Breast epithelium (tissue), 4 donors: ENCODE results near the gene KIF22. TPM values are rescaled to one million over a fixed set of nuclear protein-coding genes. Genes with fewer than 3 reads are reported as not detected.

ENCODE experiments used
- DNase-seq, 2 donors: peaks; one replicate each; pipeline ENCODE4 v3.0.0-alpha.2; 2019; ENCODE audit warnings: low spot score in 2 of 2
- H3K27ac ChIP-seq, 2 donors: fragments of 200-600 bp; sonication (generic) in 1 of 2; one replicate each; pipeline ENCODE4 v1.5.1; 2016 to 2019; ENCODE audit warnings: mild to moderate bottlenecking in 1 of 2
- H3K27me3 ChIP-seq, 2 donors: fragments of 200-600 bp; sonication (generic) in 1 of 2; one replicate each; pipeline versions ENCODE4 v1.5.1 to v1.6.0; 2017 to 2019; ENCODE audit warnings: control low read depth in 1 of 2, mild to moderate bottlenecking in 1 of 2
- H3K36me3 ChIP-seq: fragments of 200-600 bp; one replicate; pipeline ENCODE4 v1.5.1; 2019
- H3K4me1 ChIP-seq, 2 donors: fragments of 200-600 bp; sonication (generic); one replicate each; pipeline ENCODE4 v1.5.1; 2016 to 2019; ENCODE audit warnings: control low read depth in 1 of 2
- H3K4me3 ChIP-seq, 3 donors: fragments of 200-600 bp; sonication (generic); 1 replicate in 2 of 3; 2 replicates in 1 of 3; pipeline ENCODE4 v1.5.1; 2016 to 2019; ENCODE audit warnings: mild to moderate bottlenecking in 3 of 3, moderate library complexity in 2 of 3
- H3K9me3 ChIP-seq, 2 donors: fragments of 200-600 bp; sonication (generic) in 1 of 2; one replicate each; pipeline ENCODE4 v1.5.1; 2016 to 2019; ENCODE audit warnings: control low read depth in 1 of 2
- POLR2A ChIP-seq: fragments of 450-650 bp; IDR thresholded peaks from one replicate; pipeline ENCODE4 v1.6.1; 2016; ENCODE audit warnings: antibody characterized with exemption, mild to moderate bottlenecking, moderate library complexity
- POLR2AphosphoS5 ChIP-seq, 3 donors: sonication (generic); formaldehyde crosslinking; IDR thresholded peaks; one replicate each; pipeline ENCODE4 v1.6.1; 2017; ENCODE audit warnings: antibody characterized with exemption in 3 of 3
- intact Hi-C: fragments of 100-400 bp; cut with DNase I; formaldehyde crosslinking; loops from one replicate; pipeline ENCODE4 v1.15.1; 2023; ENCODE audit warnings: low total_unique reads
- total RNA-seq, 3 donors: library from RNA; depleted of rRNA; stranded (reverse); fragments of >200 nt; gene quantifications; one replicate each; pipeline ENCODE4 v1.1.0, GENCODE V29; 2016
- TF ChIP-seq, protein P1 (sequence below), 3 donors: fragments of 450-650 bp; IDR thresholded peaks; one replicate each; pipeline ENCODE4 v1.5.1; 2016 to 2017; ENCODE audit warnings: antibody characterized with exemption in 3 of 3, mild to moderate bottlenecking in 3 of 3, moderate library complexity in 3 of 3

KIF22 gene
- total RNA-seq, 3 donors from 2014 or later = 16.3 to 50.2 (median 22.3) TPM

DNA sequence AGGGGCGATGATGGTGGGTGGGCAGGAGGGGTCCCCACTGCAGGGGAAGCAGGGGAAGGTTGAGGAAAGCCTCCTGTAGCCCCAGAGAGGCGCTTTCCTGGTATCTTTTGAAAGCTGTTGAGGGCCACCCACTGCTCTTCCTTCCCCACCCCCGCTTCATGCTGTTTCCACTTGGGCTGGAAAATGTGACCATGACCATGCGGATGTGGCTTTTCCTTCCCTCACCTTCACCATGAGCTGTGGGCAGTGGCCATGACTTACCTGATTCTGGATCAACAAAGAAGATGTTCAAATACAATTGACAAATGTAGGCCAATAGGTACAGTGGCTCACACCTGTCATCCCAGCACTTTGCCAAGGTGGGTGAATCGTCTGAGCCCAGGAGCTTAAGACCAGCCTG, 43.5 kb downstream of the KIF22 start:
- no peaks in the 10 kb centered on the region for H3K27me3 ChIP-seq
- DNase-seq = no peak
- no peaks in the 10 kb centered on the region for H3K4me1 ChIP-seq
- no peak overlapping the region for H3K4me3 ChIP-seq
- no peaks in the 10 kb centered on the region for H3K36me3 ChIP-seq
- no peak for TF ChIP-seq POLR2A
- TF ChIP-seq POLR2AphosphoS5 (IDR thresholded peaks at IDR 0.05) = no peak
- TF ChIP-seq, protein P1, sequence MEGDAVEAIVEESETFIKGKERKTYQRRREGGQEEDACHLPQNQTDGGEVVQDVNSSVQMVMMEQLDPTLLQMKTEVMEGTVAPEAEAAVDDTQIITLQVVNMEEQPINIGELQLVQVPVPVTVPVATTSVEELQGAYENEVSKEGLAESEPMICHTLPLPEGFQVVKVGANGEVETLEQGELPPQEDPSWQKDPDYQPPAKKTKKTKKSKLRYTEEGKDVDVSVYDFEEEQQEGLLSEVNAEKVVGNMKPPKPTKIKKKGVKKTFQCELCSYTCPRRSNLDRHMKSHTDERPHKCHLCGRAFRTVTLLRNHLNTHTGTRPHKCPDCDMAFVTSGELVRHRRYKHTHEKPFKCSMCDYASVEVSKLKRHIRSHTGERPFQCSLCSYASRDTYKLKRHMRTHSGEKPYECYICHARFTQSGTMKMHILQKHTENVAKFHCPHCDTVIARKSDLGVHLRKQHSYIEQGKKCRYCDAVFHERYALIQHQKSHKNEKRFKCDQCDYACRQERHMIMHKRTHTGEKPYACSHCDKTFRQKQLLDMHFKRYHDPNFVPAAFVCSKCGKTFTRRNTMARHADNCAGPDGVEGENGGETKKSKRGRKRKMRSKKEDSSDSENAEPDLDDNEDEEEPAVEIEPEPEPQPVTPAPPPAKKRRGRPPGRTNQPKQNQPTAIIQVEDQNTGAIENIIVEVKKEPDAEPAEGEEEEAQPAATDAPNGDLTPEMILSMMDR (IDR thresholded peaks at IDR 0.05) = no peak
- H3K27ac ChIP-seq = no peak overlapping the region
- no peaks in the 10 kb centered on the region for H3K9me3 ChIP-seq
- intact Hi-C loops = no loop called here

DNA sequence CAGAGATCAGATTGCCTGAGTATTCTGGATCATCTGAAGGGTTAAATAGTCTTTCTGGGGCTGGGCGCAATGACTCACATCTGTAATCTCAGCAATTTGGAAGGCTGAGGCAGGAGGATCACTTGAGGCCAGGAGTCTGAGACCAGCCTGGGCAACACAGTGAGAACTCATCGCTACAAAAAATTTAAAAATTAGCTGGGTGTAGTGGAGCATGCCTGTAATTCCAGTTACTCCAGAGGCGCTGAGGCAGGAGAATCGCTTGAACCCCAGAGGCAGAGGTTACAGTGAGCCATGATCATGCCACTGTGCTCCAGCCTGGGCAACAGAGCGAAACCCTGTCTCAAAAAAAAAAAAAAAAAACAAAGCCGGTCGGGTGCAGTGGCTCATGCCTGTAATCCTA, 45.4 kb downstream of the KIF22 start:
- intact Hi-C loops = no loop called here
- no peak for TF ChIP-seq POLR2A
- no peak for TF ChIP-seq POLR2AphosphoS5 (IDR thresholded peaks at IDR 0.05)
- TF ChIP-seq, protein P1 (IDR thresholded peaks at IDR 0.05) = no peak
- no peaks in the 10 kb centered on the region for H3K27me3 ChIP-seq

DNA sequence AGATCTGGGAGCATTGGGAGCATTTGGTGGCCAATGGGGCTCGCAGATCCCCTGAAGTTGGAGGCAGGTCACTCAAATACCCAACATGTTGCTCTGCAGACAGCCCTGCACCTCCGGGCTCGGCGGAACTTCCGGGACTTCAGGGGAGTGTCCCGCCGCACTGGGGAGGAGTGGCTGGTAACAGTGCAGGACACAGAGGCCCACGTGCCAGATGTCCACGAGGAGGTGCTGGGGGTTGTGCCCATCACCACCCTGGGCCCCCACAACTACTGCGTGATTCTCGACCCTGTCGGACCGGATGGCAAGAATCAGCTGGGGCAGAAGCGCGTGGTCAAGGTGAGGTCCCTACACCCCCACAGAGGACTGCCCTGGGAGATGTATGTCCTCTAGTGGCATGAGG, 46.1 kb downstream of the KIF22 start:
- intact Hi-C loops = no loop called here
- H3K27me3 ChIP-seq = no peaks in the 10 kb centered on the region
- TF ChIP-seq, protein P1 (IDR thresholded peaks at IDR 0.05) = no peak
- TF ChIP-seq POLR2A (no peak), POLR2AphosphoS5 (IDR thresholded peaks at IDR 0.05) (no peak)
- H3K4me3 ChIP-seq = no peak overlapping the region
- H3K4me1 ChIP-seq = no peaks in the 10 kb centered on the region
- H3K36me3 ChIP-seq = peaks cover 5% of the 10 kb centered on the region
- H3K27ac ChIP-seq = no peak overlapping the region
- DNase-seq = no peak
- no peaks in the 10 kb centered on the region for H3K9me3 ChIP-seq

More for the DNA sequence above, 45.4 kb downstream of the KIF22 start:
- Histone ChIP-seq H3K27ac (no peak overlapping the region), H3K36me3 (peaks cover 5% of the 10 kb centered on the region), H3K4me3 (no peak overlapping the region), H3K4me1 (no peaks in the 10 kb centered on the region), H3K9me3 (no peaks in the 10 kb centered on the region)
- no peak for DNase-seq

DNA sequence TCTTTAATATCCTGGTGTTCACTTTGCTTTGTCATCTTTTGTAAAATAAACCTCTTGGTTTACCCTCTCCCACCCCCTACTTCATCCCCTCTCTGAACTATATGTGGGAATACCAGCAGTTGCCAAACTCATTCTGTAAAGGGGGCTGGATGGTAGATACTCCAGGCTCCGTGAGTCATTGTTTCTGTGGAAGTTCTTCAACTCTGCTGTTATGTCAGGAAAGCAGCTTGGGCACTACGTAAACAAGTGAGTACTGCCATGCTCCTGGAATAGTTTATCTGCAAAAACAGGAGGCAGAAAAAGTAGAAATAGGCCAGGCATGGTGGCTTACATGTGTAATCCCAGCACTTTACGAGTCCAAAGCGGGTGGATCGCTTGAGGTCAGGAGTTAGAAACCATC, 47.3 kb downstream of the KIF22 start:
- intact Hi-C loops = no loop called here
- TF ChIP-seq POLR2AphosphoS5 (IDR thresholded peaks at IDR 0.05) (no peak), POLR2A (no peak)
- TF ChIP-seq, protein P1 (IDR thresholded peaks at IDR 0.05) = no peak
- H3K36me3 ChIP-seq = peaks cover 5% of the 10 kb centered on the region

DNA sequence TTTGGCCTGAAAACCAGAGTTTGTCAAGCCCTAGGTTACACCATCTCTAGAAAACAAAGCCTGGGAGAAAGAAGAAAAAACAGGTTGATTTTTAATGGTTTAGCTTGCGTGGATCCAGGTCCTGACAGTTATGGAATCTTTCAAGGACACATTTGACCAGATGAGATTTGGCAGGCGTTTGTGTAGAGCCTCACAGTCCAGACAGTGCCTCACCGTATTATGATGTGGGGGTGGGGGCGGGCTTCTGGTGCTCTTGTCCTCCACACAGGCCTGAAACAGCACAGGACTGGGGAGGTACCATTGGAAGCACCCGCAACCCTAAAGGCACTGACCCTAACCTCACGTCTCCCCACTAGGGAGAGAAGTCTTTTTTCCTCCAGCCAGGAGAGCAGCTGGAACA, 49.3 kb downstream of the KIF22 start:
- H3K9me3 ChIP-seq = no peaks in the 10 kb centered on the region
- H3K4me1 ChIP-seq = no peaks in the 10 kb centered on the region
- TF ChIP-seq POLR2AphosphoS5 (IDR thresholded peaks at IDR 0.05) (no peak), POLR2A (no peak)
- TF ChIP-seq, protein P1 (IDR thresholded peaks at IDR 0.05) = no peak
- no peak for DNase-seq
- H3K27me3 ChIP-seq = no peaks in the 10 kb centered on the region
- intact Hi-C loops = no loop called here
- no peak overlapping the region for H3K4me3 ChIP-seq
- H3K27ac ChIP-seq = no peak overlapping the region
- peaks cover 5% of the 10 kb centered on the region for H3K36me3 ChIP-seq

More for the DNA sequence above, 47.3 kb downstream of the KIF22 start:
- DNase-seq = no peak
- no peaks in the 10 kb centered on the region for H3K4me1 ChIP-seq
- H3K27ac ChIP-seq = no peak overlapping the region
- H3K9me3 ChIP-seq = no peaks in the 10 kb centered on the region
- no peaks in the 10 kb centered on the region for H3K27me3 ChIP-seq
- no peak overlapping the region for H3K4me3 ChIP-seq
